HG02571 (cell line): ENCODE results near the gene UFC1.

Experiments
- ATAC-seq: cut with Tn5 transposase; IDR thresholded peaks from one replicate; pipeline ENCODE4 v1.9.1; 2021; ENCODE audit warnings: mild to moderate bottlenecking, moderate library complexity; ENCODE audit not compliant: unreplicated experiment

The UFC1 gene

DNA sequence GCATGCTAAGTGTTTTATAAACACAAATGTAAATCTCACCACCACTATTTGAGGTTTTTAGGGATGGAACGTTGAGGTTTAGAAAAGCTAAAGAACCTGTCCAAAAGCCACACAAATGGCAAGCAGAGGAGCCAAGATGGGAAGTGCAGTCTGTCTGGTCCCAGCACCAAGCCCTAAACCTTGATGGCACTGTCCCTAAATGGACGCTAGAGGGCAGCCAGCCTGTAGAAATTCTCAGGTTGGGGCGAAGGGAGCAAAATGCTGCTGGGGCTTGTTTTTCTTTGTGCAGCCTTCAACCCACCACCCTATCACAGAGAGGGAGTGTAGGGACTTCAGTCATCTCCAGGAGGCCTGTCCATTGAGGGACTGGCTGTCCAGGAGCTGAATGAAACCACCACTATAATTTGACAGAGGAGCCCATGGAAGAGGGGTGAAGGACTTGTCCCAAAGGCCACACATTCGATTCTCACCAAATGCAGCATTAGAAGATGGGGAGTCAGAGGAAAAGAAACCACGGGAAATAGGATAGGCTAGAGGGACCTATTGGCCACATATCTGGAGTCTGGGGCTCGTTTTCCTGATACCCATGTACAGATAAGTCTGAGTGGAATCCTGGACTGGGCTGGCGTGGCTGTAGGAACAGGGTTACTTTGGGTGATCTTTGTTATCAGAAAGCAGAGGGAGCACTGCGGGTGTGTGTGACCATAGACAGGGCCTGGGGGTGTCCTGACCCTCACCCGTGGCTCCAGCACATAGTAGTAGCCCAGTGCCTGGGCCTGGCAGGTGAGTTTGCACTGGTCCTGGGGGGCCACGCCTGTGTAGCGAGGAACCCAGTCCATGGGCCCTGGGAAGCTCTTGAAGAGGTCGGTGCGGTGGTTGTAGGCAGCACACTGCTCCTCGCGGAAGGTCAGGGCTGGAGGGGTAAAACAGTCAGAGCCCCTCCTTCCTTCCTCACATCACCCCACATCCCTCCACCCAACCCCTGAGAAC is 39.0 kb downstream of the UFC1 start:
- ATAC-seq, result no peak

DNA sequence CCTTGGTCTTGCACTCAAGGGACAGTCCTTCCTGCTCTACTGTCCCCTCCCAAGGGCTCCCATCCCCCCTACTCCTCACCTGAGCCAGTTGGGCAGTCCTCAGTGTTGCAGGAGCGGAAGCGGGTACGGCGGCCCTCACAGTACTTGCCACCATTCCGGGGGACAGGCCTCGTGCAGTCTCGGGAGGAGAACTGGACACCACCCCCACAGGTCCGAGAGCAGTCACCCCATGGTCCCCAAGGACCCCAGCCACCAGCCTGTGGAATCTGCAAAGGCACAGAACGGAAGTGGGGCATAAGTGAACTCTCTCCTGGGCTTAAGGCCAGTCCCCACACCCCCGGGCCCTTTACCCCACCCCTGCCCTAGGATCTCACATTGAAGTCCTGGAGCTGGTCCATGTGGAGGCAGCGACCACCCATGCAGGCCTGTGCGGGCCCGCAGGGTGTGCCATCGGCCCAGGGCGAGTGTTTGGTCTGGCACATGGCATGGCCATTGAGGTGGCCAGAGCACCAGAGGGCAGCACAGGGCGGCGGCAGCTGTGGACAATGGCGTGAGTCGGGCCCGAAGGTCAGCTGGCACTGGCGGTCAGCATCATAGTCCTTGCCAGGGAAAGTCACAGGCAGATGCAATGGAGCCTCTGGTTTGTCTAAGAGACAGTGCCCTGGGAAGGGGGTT is 39.9 kb downstream of the UFC1 start:
- ATAC-seq, result no peak

DNA sequence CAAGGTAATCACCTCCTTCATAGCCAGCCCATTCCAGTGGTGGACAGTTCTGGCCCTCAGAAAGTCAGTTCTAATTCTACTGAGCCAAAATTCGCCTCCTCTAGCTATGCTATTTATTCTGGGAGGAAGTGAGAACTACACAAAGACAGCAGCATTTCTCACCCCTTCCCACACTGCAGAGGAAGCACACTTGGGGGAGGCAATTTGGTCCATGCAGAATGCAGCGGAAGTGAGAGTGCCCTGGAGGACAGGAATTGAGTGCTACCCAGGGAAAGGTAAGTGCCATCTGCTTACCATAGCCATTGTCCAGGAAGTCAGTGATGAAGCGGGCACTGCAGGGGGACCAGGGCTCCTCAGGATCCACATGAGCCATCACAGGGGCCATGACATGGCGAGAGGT is 41.4 kb downstream of the UFC1 start:
- ATAC-seq, result no peak

DNA sequence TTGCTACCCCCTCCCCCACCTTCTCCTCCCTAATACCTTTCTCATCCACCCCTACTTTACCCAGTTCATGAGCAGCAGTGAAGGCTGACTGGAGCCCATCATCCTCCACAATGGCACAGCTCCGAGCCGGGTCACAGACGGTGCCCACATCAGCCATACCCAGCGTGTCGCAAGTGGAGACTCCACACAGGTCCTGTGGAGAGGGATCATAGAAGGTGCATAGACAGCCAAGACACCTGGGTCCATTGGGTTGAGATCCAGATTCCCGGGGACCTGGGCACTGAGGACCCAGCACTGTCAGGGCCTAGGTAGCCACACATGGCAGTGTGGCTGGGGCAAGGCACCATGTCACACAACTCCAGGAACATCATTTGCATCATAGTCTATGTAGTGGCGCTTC is 42.3 kb downstream of the UFC1 start:
- ATAC-seq, result no peak

DNA sequence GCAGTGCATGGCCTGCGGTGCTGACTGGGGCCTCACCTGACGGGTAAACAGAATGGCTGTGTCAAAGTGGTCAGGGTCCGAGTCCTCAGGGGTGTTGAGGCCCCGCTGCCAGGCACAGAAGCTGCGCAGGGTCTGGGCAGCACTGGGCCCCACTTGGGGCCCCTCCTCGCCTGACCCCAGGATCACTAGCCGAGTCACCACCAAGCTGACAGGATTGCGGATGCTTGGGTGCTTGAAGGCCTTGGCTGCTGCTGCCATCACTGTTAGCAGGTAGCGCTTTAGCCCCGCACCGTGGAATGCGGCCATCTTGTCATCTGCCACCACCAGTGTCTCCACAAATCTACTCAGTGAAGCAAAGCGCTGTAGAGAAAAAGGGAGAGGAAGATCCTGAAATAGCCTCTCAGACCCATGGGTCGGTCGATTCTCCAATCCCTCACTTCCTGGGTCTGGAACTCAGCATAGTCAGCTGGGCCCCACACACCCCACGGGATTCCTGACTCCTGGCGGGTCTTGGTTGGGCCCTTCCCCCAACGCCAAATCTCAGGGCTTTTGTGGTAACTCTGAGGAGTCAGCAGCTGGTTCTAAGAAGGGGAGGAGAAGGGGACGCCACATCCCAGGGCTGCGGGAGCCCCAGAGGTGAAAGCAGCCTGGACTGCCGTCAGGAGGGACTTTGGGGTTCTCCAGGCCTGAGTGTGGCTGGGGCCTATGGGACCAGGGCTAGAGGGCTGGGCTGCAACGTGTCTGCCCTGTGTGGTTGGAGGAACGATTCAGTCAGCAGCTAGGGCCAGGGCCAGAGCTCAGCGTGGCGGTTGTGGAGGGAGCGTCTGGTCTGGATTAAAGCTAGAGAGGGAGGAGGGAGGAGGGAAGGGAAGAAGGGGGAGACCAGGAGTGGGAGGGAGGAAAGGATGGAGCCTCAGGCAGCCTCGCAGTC is 43.0 kb downstream of the UFC1 start:
- ATAC-seq, result no peak

DNA sequence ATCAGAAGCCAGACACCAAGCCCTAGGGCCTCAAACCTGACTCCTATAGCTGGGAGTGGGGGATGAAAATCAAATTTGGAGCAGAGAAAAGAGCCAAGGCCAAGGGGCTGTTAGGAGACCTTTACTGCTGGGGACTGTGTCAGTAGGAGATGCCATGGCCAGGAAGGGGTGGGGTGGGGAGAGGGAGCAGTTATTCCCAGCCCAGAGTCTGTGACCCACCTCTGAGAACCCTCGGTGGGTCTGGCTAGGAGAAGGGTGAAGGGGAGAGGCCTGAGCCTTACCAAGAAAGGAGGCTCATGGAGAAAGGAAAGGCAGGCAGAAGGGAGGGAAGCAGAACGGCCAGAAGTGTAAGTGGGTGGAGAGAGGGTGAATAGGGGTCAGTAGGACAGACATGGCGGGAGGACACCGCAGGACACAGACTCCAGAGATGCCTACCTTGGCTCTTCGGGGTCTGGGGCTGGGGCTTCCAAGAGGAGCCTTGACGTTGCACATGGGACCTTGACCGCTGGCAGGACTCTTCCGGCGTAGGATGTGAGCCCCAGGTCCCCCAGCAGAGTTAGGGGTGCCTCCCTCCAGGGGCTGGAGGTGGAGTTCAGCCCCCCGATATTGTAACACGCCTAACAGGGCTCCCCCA is 43.9 kb downstream of the UFC1 start:
- no peak for ATAC-seq

DNA sequence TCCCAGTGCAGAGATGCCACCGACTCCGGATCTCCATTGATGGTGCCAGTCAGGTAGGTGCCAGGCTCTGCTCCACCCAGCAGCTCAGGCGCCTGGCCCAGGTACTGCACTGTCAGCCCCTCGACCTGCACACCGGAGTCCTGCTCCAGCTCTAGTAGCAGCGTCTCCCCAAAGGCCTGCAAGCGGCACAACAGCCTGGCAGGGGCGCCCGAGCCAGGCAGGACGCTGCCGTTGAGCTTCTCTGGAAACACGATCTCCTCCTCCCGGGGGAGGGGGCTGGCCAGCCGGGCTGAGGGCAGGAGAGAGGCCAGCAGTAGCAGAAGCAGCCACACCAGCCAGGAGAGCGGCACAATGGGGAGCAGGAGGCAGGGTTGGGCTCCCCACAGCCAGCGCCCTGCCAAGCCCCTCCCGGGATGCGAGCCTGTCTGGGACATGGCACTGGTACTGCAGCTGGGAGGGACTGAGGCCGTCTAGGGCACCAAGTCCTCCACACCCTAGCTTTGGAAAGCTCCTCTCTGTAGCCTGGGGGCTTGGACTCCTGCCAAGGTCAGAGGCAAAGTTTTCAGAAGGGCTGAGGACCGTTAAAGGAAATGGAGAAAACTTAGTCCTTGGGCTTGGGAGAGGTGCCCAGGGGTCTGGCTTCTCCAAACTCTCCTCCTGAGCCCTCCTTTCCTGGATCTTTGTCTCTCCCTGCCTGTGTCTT is 44.6 kb downstream of the UFC1 start:
- ATAC-seq, result no peak

DNA sequence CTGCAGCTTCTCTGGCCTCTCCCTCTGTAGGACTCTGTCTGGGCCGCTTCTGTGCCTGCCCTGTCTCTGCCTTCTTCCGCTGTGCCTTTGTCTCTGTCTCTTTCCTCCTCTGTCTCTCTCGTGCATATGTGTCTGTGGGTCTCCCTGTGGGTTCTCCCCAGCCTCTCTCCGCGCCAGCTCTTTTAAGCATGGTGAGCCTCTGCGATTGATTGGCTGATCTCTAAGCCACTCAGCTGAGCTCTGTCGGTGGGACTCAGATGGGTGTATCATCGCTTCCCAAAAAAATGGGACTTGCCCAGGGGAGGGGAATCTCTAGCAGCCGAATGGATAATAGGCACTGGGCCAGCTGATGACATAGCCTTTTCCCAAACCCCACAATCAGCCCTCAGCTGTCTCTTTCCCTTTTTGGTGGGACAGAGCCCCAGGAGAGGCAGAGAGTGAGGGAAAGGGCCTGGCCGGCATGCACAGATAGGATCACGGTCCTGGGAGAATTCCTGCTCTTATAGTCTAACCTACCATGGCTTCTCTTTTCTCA is 45.2 kb downstream of the UFC1 start, which contains the start of gene ADAMTS4:
ADAMTS4 (minus strand) TSS at position 158 of the 535 bp plus-strand sequence. CDS start 427 bp downstream, outside the sequence.
- no peak for ATAC-seq

DNA sequence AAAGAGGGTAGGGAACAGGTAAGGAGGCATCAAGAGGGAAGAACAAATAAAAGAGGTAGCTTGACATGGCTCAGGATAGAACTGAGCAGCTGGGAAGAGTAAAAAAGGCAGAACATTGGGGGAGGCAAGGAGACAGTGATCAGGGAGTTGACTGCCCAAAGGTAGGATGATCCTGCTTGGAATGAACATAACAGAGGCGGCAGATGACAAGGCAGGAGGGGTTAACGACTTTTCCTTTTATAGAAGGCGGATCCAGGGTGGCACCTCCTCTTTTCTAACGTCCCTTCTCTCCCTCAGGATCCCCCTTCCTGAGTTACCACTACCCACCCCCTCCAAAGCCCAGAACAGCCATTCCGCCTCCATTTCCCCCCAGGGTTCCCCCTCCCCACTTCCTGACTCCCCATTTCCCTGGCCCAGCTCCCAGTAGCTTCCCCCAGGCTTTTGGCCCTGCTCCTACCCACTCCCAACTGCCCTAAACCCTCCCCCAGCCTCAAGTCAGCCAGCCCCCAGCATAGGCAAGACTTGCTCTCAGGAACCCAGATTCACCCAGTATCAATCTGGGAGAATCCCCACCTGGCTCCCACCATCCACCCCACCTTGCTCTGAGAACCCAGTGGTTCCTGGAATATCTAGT is 45.8 kb downstream of the UFC1 start:
- ATAC-seq, result no peak

DNA sequence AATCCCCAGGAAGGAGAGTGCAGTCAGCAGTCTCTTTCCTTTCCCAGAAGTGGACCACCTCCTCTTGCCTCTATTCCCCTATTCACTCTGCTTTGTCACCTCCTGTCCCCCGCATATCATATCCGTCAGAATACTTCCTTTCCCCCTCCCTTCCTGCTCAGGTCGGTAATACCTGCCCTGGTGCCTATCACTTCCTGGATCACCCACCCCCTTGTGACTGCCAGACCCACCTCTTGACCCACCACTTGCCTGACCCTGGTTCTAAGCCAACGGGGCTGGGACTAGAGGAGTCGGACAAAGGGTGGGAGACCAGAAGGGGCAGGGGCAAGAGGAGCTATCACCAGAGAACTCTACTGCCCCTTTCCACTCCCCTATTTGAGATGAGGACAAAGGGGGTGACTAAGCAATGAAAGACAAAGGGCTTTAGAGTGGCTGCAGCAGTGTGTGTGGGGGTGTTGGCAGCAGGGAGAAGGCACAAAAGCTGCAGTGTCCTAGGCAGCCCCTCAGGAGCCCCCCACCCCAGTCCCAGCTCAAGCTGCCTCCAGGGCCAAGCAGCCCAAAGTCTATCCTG is 46.7 kb downstream of the UFC1 start:
- ATAC-seq, result no peak

DNA sequence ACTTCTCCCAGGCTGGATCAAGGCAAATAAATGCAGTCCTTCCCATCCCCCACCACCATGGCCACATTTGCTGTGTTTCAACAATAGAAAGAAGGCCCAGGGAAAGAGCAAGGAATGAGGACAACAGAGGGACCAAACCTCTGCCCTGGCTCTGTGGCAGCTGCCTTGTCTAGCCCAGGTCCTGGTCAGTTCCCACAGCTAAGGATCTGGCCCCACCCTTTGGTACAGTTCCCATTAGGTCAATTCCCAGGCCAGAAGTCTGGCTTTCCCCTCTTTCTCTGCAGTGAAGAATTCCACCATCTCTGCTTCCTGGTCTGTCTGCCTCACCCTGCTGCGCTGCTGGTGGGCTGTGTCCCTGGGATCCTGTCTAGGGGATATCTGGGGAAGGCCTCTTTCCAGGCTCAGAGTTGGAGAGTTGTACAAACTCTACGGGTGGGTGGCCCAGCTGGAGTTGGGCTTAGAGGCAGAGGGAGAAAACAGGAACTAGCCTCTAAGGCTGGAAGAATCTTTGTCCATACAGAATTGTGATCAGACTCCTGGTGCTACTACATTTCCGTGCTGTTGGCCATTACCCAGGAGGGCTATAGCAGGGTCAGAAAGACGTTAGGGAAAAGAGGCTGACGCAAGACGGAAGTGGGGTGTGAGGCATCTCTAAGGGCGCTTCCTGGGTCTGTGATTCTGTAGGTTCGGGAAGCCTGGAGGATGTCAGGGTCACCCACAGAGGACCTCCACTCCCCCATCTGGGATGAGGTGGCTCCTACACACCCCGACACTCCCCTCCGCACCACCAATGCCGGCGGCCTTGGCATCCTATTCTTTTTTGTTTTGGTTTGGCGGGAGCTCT is 47.4 kb downstream of the UFC1 start:
- no peak for ATAC-seq

DNA sequence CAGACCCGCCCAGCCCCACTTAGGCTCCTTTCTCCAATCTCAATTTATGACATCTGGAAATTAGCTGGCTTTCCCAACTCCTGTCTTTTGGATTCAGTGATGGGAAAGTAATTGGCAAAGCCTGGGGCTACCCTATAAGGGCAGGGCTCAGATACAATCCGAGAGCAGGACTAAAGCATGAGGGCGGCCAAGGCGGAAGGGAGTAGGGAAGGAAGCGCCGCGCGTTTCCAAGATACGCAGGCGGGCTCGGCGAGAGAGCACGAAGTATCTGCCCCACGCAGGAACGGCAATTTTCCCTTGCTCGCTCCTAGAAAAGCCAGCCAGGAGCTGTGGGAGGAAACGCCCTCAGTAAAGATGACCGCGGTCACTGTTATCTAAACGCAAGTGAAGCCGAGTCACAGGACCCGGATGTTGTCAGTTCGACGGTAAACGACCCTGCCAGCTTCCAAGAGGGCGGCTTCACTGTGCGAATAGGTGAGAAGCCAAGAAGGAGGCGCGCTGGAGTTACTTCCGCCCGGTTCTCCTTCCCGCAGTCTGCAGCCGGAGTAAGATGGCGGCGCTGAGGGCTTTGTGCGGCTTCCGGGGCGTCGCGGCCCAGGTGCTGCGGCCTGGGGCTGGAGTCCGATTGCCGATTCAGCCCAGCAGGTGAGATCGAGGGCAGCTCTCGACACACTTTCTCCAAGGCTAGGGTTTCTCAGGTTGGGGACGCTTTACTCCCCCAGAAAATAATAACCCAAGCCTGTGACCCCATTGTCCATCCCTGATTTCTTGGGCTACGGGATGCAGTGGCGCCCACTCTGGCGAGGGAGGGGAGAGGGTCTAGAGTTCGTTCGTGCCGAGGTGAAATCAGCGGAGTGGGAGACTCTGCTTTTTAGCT is 48.3 kb downstream of the UFC1 start, which contains the start of gene NDUFS2:
NDUFS2 (plus strand) TSS at position 532 of the 877 bp plus-strand sequence; CDS start at position 551, 19 bp downstream.
- peak; percentile 96 for ATAC-seq

DNA sequence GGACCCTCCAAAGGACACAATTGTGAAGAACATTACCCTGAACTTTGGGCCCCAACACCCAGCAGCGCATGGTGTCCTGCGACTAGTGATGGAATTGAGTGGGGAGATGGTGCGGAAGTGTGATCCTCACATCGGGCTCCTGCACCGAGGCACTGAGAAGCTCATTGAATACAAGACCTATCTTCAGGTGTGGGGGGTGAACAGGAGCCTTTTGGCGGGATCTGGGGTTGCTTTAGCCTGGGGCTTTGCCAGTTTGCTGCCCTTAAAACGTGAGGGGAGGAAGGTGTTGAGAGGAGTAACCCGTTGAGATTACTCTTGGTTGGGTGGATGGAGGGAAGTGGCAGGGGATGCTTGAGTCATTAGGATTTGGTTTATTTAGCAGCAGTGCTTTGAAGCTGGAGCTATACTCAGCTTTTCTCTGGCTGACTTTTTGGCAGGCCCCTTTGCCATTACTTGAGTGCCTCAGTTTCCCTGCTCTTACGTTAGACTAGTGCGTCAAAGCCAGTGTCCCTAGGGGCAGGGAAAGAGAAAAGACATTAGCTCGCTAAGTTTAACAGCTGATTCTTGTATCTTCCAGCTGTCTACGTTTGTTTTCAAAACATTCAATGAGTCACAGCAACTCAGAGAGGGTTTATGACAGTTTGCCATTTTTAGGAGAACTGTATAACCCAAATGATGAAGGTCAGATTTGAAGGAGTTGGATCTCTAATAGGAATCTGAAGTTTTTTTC is 52.8 kb downstream of the UFC1 start:
- ATAC-seq, result no peak

DNA sequence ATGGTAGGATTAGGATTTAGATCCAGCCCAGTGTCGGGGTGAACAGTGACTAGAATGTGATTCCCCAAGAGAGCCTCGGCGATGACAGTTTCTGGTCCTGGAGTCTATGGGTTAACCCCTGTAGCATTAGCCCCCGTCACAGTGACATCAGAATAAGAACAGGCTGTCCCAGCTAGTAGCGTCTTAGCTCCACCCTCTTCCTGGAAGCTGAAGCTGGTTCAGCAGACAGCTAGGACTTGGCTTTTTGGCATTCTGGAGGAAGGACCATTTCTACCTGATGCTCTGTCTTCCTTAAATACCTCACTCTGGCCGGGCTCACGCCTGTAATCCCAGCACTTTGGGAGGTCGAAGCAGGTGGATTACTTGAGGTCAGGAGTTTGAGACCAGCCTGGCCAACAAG is 53.4 kb downstream of the UFC1 start:
- ATAC-seq, result no peak
